ENCODE data around the gene GRAP.
"Not testable (repeated sequence)": the region's sequence is repeated elsewhere in the genome, so short reads cannot be mapped to it uniquely, and the experiment has no call there.

GRAP gene

DNA sequence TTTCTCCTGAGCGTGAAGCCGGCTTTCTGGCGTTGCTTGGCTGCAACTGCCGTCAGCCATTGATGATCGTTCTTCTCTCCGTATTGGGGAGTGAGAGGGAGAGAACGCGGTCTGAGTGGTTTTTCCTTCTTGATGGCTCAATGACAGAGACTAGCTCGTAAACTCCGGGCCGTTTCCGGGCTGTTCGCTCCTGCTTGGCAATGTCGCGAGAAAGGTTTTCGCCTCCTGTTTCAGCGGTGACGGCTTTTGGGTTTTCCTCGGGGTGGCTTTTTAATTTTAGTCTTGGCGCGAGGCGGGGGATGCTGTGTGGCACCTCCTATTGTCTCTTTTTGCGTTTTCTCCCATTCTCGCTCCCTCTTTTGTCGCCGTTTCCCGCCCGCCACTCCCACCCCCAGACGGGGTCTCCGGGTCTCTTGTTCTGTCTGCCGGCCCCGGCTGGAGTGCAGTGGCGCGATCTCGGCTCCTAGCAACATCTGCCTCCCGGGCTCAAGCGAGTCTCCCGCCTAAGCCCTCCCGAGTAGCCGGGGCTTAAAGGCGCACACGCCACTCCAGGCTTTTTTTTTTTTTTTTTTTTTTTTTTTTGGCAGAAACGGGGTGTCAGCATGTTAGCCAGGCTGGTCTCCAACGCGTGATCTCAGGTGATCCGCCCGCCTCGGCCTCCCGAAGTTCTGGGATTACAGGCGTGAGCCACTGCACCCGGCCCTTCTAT lies 15.4 kb upstream of the GRAP start:
- Mint-ChIP-seq H3K4me3 (peak overlapping the region in 1 of 2 donors; percentile 43), H3K36me3 (ENCODE audit: insufficient read depth) (peaks cover 13% of the 10 kb centered on the region)
- H3K27me3 Mint-ChIP-seq; H3K27ac Mint-ChIP-seq; H3K4me1 Mint-ChIP-seq (ENCODE audit: low read depth in 2 of 2); H3K9me3 Mint-ChIP-seq: not testable (repeated sequence)
- ATAC-seq (replicated peaks) (peak; percentile 35), DNase-seq (peak; percentile 23 to 80 (median 33))

DNA sequence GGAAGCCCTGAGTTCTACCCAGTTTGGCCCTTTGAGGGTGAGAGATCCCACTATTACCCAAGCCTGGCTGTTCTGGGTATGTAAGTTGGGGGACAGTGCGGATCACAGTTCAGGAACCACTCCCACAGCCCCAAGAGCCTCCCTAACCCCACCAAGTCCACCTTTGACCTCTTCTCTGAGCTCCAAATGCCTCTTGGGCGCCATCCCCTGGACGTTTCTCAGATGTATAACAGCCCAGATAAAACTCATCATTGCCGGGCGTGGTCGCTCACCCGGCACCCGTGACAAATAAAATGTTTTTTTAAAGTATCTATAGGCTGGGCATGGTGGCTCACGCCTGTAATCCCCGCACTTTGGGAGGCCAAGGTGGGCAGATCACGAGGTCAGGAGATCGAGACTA lies 8.7 kb upstream of the GRAP start:
- H3K36me3 Mint-ChIP-seq (ENCODE audit: insufficient read depth); H3K9me3 Mint-ChIP-seq; H3K4me1 Mint-ChIP-seq (ENCODE audit: low read depth in 2 of 2); H3K4me3 Mint-ChIP-seq; H3K27me3 Mint-ChIP-seq; DNase-seq; H3K27ac Mint-ChIP-seq: not testable (repeated sequence)
- ATAC-seq (replicated peaks) = peak; percentile 95

DNA sequence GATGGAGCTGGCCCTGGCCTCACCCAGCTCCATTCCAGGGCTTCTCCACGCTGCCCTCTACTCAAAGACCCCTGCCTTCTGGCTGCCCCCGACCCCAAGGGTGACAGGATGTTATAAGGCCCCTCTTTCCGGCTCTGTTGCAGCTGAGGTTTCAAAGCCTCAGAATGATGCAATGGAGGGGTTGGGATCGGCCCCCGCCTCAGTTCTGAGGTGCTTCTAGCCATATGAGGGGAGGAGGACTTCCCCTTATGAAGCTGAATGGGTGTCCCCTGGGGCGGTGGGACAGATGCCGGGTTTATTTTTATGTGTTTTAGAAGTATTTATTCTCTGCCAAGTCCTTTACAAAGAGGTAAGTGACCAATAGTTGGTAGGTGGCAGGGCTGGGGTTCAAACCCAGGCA lies 2.1 kb upstream of the GRAP start:
- H3K27ac Mint-ChIP-seq; H3K36me3 Mint-ChIP-seq (ENCODE audit: insufficient read depth); H3K9me3 Mint-ChIP-seq; H3K4me1 Mint-ChIP-seq (ENCODE audit: low read depth in 2 of 2); H3K27me3 Mint-ChIP-seq; DNase-seq; H3K4me3 Mint-ChIP-seq; ATAC-seq (replicated peaks): not testable (repeated sequence)

DNA sequence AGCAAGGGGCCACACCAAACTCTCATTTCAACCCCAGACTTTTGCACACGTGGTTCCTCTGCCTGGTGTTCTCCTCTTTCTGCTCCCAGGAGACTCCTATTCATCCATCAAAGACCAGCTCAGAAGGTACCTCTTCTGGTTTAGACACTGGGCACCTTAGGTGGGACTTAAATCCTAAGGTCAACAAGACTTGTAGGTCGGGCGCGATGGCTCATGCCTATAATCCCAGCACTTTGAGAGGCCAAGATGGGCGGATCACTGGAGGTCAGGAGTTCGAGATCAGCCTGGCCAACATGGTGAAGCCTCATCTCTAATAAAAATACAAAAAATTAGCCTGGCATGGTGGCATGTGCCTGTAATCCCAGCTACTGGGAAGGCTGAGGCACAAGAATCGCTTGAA lies 753 bp upstream of the GRAP start:
- H3K4me3 Mint-ChIP-seq; H3K27ac Mint-ChIP-seq; H3K27me3 Mint-ChIP-seq; ATAC-seq (replicated peaks); H3K4me1 Mint-ChIP-seq (ENCODE audit: low read depth in 2 of 2); H3K9me3 Mint-ChIP-seq; DNase-seq; H3K36me3 Mint-ChIP-seq (ENCODE audit: insufficient read depth): not testable (repeated sequence)

DNA sequence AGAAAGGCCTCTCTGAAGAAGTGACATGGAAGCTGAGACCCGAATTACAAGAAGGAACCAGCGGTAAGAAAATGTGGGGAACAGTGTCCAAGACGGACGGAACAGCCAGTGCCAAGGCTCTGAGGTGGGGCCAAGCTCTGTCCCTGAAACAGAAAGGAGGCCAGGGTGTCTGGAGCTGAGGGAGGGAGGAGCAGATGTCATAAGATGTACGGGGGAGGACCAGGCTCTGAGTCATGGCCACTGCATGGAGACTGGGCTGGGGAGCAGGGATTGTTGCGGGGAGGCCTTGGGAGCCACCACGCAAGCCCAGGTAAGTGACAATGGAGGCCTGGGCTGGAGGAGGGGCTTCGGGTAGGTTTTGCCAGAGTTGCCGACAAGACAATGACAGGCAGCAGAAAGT lies 2.1 kb downstream of the GRAP start:
- H3K9me3 Mint-ChIP-seq; H3K36me3 Mint-ChIP-seq (ENCODE audit: insufficient read depth); H3K4me3 Mint-ChIP-seq; H3K4me1 Mint-ChIP-seq (ENCODE audit: low read depth in 2 of 2); H3K27me3 Mint-ChIP-seq; ATAC-seq (replicated peaks); H3K27ac Mint-ChIP-seq; DNase-seq: not testable (repeated sequence)

DNA sequence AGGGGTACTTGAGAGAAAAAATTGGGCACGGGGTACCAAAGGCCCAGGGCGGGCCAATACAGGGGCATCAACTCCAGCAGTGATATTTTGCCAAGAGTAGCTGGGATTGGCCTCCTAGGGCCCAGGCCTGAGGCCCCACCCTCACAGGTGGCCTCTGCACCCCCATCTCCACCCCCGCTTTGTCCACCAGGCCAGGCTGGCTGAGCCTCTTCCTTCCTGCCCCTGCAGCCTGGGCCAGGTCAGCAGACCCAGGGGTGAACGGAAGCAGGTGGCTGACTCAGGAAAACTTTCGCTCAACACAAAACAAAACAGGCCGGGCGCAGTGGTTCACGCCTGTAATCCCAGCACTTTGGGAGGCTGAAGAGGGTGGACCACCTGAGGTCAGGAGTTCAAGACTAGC lies 3.7 kb downstream of the GRAP start:
- not testable (repeated sequence) for ATAC-seq (replicated peaks); H3K4me3 Mint-ChIP-seq; H3K9me3 Mint-ChIP-seq; H3K27me3 Mint-ChIP-seq; DNase-seq; H3K27ac Mint-ChIP-seq; H3K4me1 Mint-ChIP-seq (ENCODE audit: low read depth in 2 of 2); H3K36me3 Mint-ChIP-seq (ENCODE audit: insufficient read depth)

DNA sequence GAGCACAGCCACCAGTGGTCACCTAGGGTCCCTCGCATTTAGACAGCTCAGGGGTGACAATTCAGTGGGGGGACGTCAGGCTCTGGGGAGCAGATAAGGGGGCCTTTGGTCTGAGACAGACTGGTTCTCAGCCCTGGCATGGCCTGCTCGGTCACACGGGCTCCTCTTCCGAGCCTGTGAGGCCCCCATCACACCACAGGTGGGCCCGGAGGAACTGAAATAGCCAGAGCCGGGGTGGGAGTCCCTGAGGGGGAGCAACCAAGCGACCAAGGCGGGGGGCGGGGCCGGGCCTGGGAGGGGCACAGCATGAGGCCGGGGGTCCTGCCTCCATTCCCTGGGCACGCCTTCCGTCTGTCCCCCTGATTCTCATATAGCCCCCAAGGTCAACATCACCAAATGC lies 4.4 kb downstream of the GRAP start:
- not testable (repeated sequence) for H3K27ac Mint-ChIP-seq; H3K4me3 Mint-ChIP-seq; DNase-seq; H3K36me3 Mint-ChIP-seq (ENCODE audit: insufficient read depth); ATAC-seq (replicated peaks); H3K27me3 Mint-ChIP-seq; H3K4me1 Mint-ChIP-seq (ENCODE audit: low read depth in 2 of 2); H3K9me3 Mint-ChIP-seq

DNA sequence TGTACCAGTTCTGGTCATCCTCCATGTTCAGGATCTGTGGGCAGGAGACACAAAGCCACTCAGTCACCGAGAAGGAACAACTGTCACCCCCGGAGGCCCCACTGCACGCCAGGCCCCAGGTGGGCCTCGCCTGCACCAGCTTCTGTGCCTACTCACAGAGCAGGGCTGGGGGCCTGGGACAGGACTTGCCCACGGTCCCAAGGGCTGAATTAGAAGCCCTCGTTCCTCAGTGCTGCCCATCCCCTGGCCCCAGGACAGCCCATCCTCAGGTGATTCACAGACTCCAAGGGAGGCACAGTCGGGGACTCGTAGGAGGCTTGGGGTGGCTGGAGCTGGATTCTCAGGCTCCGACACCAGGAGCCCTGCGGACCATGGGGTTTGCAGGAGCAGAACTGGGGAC lies 4.9 kb downstream of the GRAP start:
- H3K36me3 Mint-ChIP-seq (ENCODE audit: insufficient read depth); H3K9me3 Mint-ChIP-seq; ATAC-seq (replicated peaks); H3K27me3 Mint-ChIP-seq; DNase-seq; H3K4me3 Mint-ChIP-seq; H3K4me1 Mint-ChIP-seq (ENCODE audit: low read depth in 2 of 2); H3K27ac Mint-ChIP-seq: not testable (repeated sequence)

DNA sequence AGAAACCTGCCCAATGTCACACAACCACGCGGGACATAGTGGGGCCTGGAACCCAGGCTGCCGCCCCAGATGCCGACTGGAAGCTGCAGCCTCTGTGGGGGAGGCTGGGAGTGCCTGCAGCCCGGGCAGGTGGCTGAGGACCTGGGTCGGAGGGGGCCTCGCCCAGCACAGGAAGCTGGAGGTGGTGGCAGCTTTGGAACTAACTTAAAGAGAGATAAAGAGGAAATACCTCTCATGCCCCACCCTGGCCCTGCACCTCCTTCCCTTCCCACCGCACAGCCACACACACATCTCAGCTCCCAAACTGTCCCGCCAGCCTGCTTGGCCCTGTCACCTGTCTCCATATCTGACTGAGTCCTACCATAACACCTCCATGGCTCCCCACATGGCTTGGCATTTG lies 6.4 kb downstream of the GRAP start:
- not testable (repeated sequence) for H3K27ac Mint-ChIP-seq; H3K9me3 Mint-ChIP-seq; DNase-seq; H3K36me3 Mint-ChIP-seq (ENCODE audit: insufficient read depth); H3K4me3 Mint-ChIP-seq; H3K4me1 Mint-ChIP-seq (ENCODE audit: low read depth in 2 of 2); H3K27me3 Mint-ChIP-seq
- peak; percentile 35 for ATAC-seq (replicated peaks)

DNA sequence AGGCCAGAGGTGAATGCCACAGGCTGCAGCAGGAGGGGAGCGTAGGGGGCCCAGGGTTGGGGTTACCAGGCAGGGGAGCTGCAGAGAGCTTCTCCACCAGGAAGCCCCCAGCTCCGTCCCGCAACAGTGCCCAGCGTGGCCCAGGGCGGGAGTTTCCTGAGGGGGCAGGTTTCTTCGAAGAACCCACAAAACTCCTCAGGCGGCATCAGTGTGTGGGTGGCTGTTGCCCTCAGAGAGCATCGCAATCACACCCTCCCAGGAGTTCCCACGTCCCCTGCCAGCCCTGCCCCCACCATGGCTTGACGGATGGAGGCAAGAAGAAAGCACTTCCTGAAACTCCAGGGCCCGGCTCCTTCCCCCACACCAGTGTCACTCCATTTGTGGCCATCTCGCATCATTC lies 8.0 kb downstream of the GRAP start:
- not testable (repeated sequence) for H3K27me3 Mint-ChIP-seq; H3K4me1 Mint-ChIP-seq (ENCODE audit: low read depth in 2 of 2); H3K9me3 Mint-ChIP-seq; H3K36me3 Mint-ChIP-seq (ENCODE audit: insufficient read depth); DNase-seq; ATAC-seq (replicated peaks); H3K27ac Mint-ChIP-seq; H3K4me3 Mint-ChIP-seq

DNA sequence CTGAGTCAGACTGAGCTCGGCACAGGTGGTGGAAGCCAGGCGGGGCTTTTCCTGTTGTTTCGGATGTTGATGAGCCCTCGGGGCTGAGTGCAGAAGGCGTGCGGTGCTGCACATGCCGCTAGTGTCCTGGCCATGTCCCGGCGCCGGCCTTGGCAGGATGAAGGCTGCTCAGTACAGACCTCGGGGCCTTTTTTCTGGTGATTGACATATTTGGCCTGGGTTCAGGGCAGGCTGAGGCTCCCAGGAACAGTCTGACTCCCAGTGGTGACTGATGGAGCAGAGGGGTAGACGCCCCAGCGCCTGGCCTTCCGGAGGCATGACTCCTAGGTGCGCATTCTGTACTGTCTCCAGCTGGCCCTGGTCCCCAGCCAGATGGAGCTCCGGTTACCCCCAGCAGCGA lies 8.8 kb downstream of the GRAP start:
- H3K27ac Mint-ChIP-seq; ATAC-seq (replicated peaks); DNase-seq; H3K9me3 Mint-ChIP-seq; H3K4me3 Mint-ChIP-seq; H3K27me3 Mint-ChIP-seq; H3K36me3 Mint-ChIP-seq (ENCODE audit: insufficient read depth); H3K4me1 Mint-ChIP-seq (ENCODE audit: low read depth in 2 of 2): not testable (repeated sequence)

DNA sequence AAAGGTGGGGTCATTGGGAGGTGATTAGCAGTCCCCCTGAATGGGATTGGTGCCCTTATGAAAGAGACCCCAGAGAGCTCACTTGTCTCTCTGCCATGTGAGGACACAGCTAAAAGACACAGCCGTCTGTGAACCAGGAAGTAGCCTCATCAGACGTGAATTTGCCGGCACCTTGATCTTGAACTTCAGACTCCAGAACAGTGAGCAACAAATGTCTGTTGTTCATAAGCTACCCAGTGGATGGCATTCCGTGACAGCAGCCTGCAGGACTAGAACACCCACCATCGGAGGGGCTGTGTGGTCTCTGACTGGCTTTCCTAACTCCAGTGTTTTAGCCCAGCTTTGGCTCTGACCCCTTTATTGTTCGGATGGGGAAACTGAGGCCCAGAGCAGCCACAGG lies 9.2 kb downstream of the GRAP start:
- H3K4me3 Mint-ChIP-seq; H3K36me3 Mint-ChIP-seq (ENCODE audit: insufficient read depth): not testable (repeated sequence)

DNA sequence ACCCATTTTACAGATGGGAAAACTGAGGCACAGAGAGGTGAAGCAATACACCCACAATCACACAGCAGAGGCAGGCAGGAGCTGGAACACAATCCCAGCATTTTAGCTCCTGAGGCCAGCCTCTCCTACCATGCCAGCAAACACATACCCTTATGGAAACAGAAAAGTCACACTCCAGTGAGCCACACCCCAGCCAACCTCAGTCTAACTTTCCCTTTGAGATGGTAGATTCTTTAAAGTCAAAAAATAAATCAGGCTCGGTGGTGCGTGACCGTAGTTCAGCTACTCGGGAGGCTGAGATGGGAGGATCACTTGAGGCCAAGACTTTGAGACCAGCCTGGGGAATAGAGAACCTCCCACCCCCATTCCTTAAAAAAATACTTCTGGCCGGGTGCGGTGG lies 10.6 kb downstream of the GRAP start:
- not testable (repeated sequence) for H3K4me1 Mint-ChIP-seq (ENCODE audit: low read depth in 2 of 2); ATAC-seq (replicated peaks); H3K9me3 Mint-ChIP-seq

More for the DNA sequence above, 9.2 kb downstream of the GRAP start:
- H3K27me3 Mint-ChIP-seq; H3K9me3 Mint-ChIP-seq; DNase-seq; H3K4me1 Mint-ChIP-seq (ENCODE audit: low read depth in 2 of 2); H3K27ac Mint-ChIP-seq; ATAC-seq (replicated peaks): not testable (repeated sequence)

DNA sequence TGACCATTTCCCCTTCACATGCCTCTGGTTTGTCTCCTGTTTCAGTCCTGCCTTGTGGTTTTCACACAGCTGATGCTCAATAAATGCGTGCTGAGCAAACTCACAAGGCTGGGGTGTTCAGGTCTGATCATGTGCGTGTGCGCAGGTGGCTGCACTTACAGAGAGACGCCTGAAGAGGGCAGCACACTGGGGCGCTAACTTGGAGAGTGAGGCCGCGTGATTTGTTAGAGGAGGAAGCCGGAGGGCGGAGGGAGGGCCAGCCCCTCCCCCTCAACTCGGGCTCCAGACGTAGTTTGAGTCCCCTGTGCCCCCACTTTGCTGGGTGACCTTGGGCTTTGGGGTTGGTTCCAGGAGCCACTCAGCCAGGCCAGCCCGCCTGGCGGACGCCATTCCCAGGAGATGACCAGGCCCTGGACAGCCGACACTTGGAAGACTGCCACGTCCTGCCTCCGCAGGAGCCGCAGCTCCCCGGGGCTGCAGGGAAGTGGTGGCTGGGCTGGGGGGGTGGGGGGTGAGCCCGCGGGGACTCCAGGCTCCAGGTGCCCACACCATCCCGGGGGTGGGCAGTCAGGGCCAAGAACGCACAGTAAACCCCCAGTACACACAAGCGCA lies 14.3 kb downstream of the GRAP start:
- not testable (repeated sequence) for H3K27me3 Mint-ChIP-seq; H3K9me3 Mint-ChIP-seq; H3K27ac Mint-ChIP-seq; H3K4me1 Mint-ChIP-seq (ENCODE audit: low read depth in 2 of 2); DNase-seq; H3K36me3 Mint-ChIP-seq (ENCODE audit: insufficient read depth); H3K4me3 Mint-ChIP-seq
- ATAC-seq (replicated peaks) = peak; percentile 97

More for the DNA sequence above, 10.6 kb downstream of the GRAP start:
- DNase-seq; H3K4me3 Mint-ChIP-seq; H3K27ac Mint-ChIP-seq; H3K36me3 Mint-ChIP-seq (ENCODE audit: insufficient read depth); H3K27me3 Mint-ChIP-seq: not testable (repeated sequence)

Measured in effector memory CD8-positive, alpha-beta T cell (primary cell).